Natural killer cell (primary cell): ENCODE data around the gene MIEF2. TPM values are rescaled to one million over a fixed set of nuclear protein-coding genes. Genes with fewer than 3 reads are reported as not detected.

Source experiments
- ATAC-seq, 3 donors: fragments of 150-1000 bp in 2 of 3; fragments of 200-7000 bp in 1 of 3; cut with Tn5 transposase; 1 replicate in 1 of 3; 2 replicates in 2 of 3; pipeline ENCODE4 v1.10.0; 2021; ENCODE audit warnings: mild to moderate bottlenecking in 2 of 3, moderate library complexity in 2 of 3
- DNase-seq, 2 donors: peaks; one replicate each; pipeline versions ENCODE4 v3.0.0 to v3.0.0-alpha.2; 2013 to 2021; ENCODE audit warnings: mixed read lengths in 1 of 2
- H3K27ac ChIP-seq: one replicate; pipeline ENCODE4 v1.5.1; 2013; ENCODE audit warnings: mild to moderate bottlenecking, low read length
- H3K27me3 ChIP-seq: one replicate; pipeline ENCODE4 v1.6.1; 2013; ENCODE audit warnings: low read length; ENCODE audit not compliant: control insufficient read depth, insufficient read depth
- H3K36me3 ChIP-seq: one replicate; pipeline ENCODE4 v1.6.1; 2013; ENCODE audit warnings: low read length; ENCODE audit not compliant: control insufficient read depth, insufficient read depth
- H3K4me1 ChIP-seq: one replicate; pipeline ENCODE4 v1.6.1; 2013; ENCODE audit warnings: low read length; ENCODE audit not compliant: control insufficient read depth, insufficient read depth
- H3K4me3 ChIP-seq: one replicate; pipeline ENCODE4 v1.5.1; 2013; ENCODE audit warnings: low read length
- H3K9me3 ChIP-seq: one replicate; pipeline ENCODE4 v1.6.1; 2013; ENCODE audit warnings: low read length; ENCODE audit not compliant: control insufficient read depth, insufficient read depth
- H3K27ac Mint-ChIP-seq, 2 donors: one replicate each; pipeline ENCODE4 v1.8.0; 2022; ENCODE audit warnings: mild to moderate bottlenecking in 2 of 2, mixed read lengths in 2 of 2, moderate library complexity in 1 of 2
- H3K27me3 Mint-ChIP-seq, 2 donors: one replicate each; pipeline ENCODE4 v1.8.0; 2022; ENCODE audit warnings: low read depth in 2 of 2, mixed read lengths in 2 of 2
- H3K36me3 Mint-ChIP-seq: one replicate; pipeline ENCODE4 v1.8.0; 2022; ENCODE audit warnings: mixed read lengths
- H3K4me1 Mint-ChIP-seq, 2 donors: one replicate each; pipeline ENCODE4 v1.8.0; 2022; ENCODE audit warnings: mixed read lengths in 2 of 2
- H3K4me3 Mint-ChIP-seq: one replicate; pipeline ENCODE4 v1.8.0; 2022; ENCODE audit warnings: mild to moderate bottlenecking, moderate library complexity, mixed read lengths
- H3K9me3 Mint-ChIP-seq, 2 donors: one replicate each; pipeline ENCODE4 v1.8.0; 2022; ENCODE audit warnings: mixed read lengths in 2 of 2
- WGBS: methylation state at CpG from one replicate; pipeline ENCODE4 v1.1.7; 2013; ENCODE audit warnings: missing lambda C conversion rate; ENCODE audit not compliant: insufficient coverage; 5-methylcytosine and 5-hydroxymethylcytosine counted together
- intact Hi-C: fragments of 100-400 bp; cut with micrococcal nuclease; formaldehyde crosslinking; loops from one replicate; pipeline ENCODE4 v1.14.2; 2022
- total RNA-seq, 4 donors: library from RNA; stranded (reverse); fragments of 120-200 nt in 1 of 4; gene quantifications; one replicate each; pipeline versions ENCODE4 v1.2.3 to v1.2.4, GENCODE V29; 2013 to 2022
- TF ChIP-seq, protein P1 (sequence below): fragments of 200-600 bp; IDR thresholded peaks from one replicate; pipeline ENCODE4 v1.8.0; 2022; ENCODE audit warnings: antibody characterized with exemption

MIEF2 gene
- total RNA-seq, 3 donors from 2014 or later (not counting 1 experiment from before 2014, with no cell fraction given) = 10.6 to 12.8 (median 11.3) TPM

DNA sequence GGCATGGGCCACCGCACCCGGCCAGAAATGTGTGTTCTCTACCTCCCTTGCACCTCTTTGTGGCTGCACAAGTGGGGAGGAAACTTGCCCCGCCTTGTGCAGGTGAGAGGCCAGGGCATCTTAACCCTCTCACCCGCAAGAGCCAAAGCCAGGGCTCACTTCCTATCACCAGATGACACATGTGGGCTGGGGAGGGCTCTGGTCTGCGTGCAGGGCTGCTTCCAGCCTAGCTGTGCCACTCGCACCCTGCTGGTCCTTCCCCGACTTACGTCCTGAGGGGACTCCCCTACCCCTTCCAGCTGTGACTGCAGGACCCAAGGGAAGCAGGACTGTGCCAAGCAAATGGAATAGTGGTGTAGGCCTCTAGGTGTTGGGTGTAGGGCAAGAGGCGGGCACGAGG lies 6.9 kb downstream of the MIEF2 start:
- ATAC-seq (peak in 2 of 3 donors; percentile 37 to 58), DNase-seq (no peak)
- H3K27ac Mint-ChIP-seq = no peak overlapping the region
- no peaks in the 10 kb centered on the region for H3K9me3 Mint-ChIP-seq
- intact Hi-C loops = no loop called here
- peaks cover 0 to 3% of the 10 kb centered on the region in 2 donors for H3K4me1 Mint-ChIP-seq
- H3K4me3 Mint-ChIP-seq = no peak overlapping the region
- H3K27me3 ChIP-seq = no peaks in the 10 kb centered on the region
- H3K27me3 Mint-ChIP-seq = no peaks in the 10 kb centered on the region
- WGBS = 74% methylated on average over 10 of the region's 10 CpGs
- no peaks in the 10 kb centered on the region for H3K36me3 Mint-ChIP-seq
- no peaks in the 10 kb centered on the region for H3K9me3 ChIP-seq
- TF ChIP-seq, protein P1, sequence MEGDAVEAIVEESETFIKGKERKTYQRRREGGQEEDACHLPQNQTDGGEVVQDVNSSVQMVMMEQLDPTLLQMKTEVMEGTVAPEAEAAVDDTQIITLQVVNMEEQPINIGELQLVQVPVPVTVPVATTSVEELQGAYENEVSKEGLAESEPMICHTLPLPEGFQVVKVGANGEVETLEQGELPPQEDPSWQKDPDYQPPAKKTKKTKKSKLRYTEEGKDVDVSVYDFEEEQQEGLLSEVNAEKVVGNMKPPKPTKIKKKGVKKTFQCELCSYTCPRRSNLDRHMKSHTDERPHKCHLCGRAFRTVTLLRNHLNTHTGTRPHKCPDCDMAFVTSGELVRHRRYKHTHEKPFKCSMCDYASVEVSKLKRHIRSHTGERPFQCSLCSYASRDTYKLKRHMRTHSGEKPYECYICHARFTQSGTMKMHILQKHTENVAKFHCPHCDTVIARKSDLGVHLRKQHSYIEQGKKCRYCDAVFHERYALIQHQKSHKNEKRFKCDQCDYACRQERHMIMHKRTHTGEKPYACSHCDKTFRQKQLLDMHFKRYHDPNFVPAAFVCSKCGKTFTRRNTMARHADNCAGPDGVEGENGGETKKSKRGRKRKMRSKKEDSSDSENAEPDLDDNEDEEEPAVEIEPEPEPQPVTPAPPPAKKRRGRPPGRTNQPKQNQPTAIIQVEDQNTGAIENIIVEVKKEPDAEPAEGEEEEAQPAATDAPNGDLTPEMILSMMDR = no peak
- peak overlapping the region; percentile 11 for H3K27ac ChIP-seq
- H3K36me3 ChIP-seq = peaks cover 18% of the 10 kb centered on the region
- peaks cover 21% of the 10 kb centered on the region for H3K4me1 ChIP-seq
- no peak overlapping the region for H3K4me3 ChIP-seq

DNA sequence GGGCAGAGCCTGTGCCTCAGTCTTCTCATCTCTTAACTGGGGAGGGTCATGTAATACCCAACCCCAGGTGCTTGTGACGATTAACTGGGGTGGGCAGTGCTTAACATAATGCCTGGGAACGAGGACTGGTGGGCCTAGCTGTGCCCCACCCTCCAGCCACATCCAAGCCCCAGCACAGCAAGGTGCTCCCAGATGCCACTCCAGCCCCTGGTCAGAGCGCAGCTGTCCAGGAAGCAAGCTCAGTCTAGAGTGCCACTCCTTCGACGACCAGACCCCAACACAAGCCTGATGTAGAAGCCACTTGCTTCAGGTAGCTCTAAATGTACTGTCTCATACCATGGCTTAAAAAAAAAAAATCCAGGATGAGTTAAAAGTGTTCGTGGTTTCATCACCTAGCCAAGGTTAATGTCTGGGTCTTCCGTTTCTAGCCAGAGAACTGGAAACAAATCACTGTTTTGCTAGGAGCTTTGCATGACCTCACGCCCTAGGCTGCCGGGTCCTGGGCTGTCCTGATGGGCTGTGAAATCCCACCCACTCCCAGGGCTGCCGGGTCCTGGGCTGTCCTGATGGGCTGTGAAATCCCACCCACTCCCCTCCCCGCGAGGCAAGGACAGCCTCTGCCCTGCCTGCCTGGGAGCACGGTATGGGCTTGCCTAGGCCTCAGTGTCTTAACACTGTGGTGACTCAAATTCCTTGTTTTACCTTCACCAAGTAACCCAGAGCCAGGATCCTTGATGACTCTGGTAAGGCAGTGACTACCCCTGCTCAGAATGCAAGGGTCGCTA lies 7.7 kb downstream of the MIEF2 start:
- H3K27ac Mint-ChIP-seq = no peak overlapping the region
- intact Hi-C loops = no loop called here
- H3K4me3 Mint-ChIP-seq = no peak overlapping the region
- H3K9me3 Mint-ChIP-seq = no peaks in the 10 kb centered on the region
- ATAC-seq = peak in 1 of 3 donors; percentile 44
- Histone ChIP-seq H3K27me3 (no peaks in the 10 kb centered on the region), H3K9me3 (no peaks in the 10 kb centered on the region), H3K4me3 (no peak overlapping the region), H3K36me3 (peaks cover 17% of the 10 kb centered on the region), H3K27ac (peak overlapping the region; percentile 6), H3K4me1 (peaks cover 20% of the 10 kb centered on the region)
- 63% methylated on average over 14 of the region's 14 CpGs for WGBS
- DNase-seq = no peak
- no peaks in the 10 kb centered on the region for H3K4me1 Mint-ChIP-seq
- H3K27me3 Mint-ChIP-seq = no peaks in the 10 kb centered on the region
- no peaks in the 10 kb centered on the region for H3K36me3 Mint-ChIP-seq
- TF ChIP-seq, protein P1 = no peak

DNA sequence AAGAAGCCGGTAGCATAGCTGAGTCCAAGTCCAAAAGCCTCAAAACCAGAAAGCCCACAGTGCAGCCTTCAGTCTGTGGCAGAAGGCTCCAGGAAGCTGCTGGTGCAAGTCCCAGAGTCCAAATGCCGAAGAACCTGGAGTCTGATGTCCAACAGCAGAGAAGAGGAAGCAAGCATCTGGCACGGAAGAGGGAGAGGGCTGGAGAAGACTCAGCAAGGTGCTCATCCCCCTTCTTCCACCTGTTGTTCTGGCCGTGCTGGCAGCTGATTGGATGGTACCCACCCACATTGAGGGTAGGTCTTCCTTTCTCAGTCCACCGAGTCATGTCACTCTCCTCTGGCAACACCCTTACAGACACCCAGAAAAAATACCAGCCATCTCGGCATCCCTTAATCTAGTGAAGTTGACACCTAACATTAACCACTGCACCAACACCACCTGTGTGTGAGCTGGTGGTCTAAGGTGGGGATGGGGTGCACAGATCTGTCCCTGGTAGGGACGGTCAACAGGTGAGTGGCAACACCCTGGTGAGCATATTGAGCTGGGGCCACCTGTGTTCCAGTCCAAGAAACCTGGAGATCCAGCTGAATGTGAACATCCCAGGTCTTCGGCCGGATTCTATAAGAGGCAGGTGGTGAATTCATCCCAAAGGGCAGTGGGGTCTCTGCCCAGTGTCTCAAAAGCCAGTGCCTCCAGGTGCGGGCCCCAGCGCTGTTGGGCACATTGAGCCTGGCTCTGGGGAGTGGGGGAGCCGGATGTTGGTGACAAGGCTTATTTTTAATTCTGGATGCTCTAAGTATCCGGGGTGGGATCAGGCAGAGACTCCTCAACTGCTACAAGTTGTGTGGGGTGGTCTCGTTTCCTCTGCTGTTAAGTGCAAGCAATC lies 9.8 kb downstream of the MIEF2 start:
- no peaks in the 10 kb centered on the region for H3K9me3 ChIP-seq
- TF ChIP-seq, protein P1 = no peak
- H3K4me1 ChIP-seq = peaks cover 20% of the 10 kb centered on the region
- H3K27me3 Mint-ChIP-seq = no peaks in the 10 kb centered on the region
- no peak overlapping the region for H3K4me3 Mint-ChIP-seq
- ATAC-seq (no peak), DNase-seq (no peak)
- H3K27ac ChIP-seq = no peak overlapping the region
- intact Hi-C loops = no loop called here
- no peaks in the 10 kb centered on the region for H3K9me3 Mint-ChIP-seq
- H3K4me1 Mint-ChIP-seq = no peaks in the 10 kb centered on the region
- peaks cover 7% of the 10 kb centered on the region for H3K36me3 ChIP-seq
- H3K4me3 ChIP-seq = no peak overlapping the region
- 92% methylated on average over 13 of the region's 14 CpGs for WGBS
- H3K27me3 ChIP-seq = no peaks in the 10 kb centered on the region
- H3K36me3 Mint-ChIP-seq = no peaks in the 10 kb centered on the region
- no peak overlapping the region for H3K27ac Mint-ChIP-seq
